HK-2 (cell line): ENCODE results near the gene OR6J1.
A peak's percentile ranks its signal among the peaks of the same experiment; 100 is the strongest.
"Not testable (repeated sequence)": the region's sequence is repeated elsewhere in the genome, so short reads cannot be mapped to it uniquely, and the experiment has no call there.

ENCODE experiments used
- DNase-seq: peaks from one replicate; pipeline ENCODE4 v3.0.0-alpha.2; 2018; ENCODE audit not compliant: unreplicated experiment

The OR6J1 gene

DNA sequence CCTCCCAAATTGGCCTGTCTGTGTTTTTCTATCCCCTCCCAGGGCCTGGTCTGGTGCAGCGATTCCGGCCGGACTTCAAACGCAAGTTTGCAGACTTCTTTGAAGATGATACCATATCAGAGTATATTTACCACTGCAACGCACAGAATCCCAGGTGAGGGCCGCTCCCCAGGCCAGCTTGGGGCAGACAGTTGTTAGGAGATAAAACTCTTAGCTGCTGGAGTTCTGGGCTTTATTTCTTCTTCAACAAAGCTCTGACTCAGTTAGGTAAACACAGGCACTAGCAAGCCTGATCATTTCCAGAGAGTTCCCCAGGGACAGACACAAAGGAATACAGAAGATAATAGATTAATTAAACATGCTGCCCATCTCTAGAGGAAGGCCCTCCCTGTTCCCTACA, 37.8 kb downstream of the OR6J1 start:
- no peak for DNase-seq

DNA sequence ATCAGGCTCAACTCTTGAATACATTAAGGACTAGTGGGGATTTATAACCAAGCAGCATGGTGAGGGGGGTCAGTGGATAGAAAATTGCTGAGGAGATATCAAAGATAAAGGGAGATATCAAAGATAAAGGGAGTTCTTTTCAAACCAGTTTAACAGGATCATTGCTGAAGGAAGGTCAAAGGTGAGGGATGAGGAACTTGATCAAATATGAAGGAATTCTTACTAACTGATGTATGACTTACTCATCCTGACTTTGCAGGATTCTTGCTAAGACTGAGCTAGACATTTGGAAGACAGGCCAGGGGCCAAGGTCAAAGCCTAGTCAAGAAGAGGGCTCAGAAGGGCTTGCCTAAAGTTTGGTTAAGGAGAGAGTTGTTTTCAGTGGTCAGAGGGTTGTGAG, 41.3 kb downstream of the OR6J1 start:
- DNase-seq, result no peak

DNA sequence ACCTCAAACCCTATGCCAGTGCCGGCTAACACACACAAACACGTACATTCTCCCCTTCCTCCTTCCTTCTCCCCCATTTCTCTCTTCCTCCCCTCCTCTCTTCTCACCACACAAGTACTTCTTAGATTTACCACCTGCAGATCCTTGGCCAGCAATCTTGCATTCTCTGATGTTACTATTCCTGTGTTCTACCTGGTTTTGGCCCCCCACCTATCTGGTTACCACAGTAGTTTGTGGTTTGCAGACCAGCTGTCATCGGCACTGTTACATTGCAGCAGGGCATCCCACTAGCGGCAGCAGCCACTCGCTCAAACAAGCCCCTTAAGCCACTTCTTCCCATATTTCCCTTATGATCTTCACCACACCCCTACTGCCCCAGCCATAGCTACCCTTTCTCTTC, 42.2 kb downstream of the OR6J1 start:
- DNase-seq, result no peak

DNA sequence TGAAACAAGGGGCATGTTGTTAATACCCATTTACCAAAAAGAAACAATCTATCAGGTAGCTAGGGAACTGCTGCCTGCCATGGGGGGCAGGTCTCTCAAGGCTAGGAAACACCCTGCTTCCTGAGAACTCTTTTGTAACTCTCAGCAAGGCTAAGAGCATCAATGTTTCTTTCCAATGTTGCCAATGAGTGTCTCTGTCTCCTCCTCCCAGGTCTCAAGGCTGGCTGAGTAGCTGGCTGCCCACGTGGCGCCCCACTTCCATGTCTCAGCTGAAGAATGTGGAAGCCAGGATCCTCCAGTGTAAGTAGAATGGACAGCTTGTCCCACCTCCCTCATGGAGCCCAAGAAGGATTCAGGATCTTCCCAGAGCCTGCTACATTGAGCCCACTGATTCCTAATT, 42.7 kb downstream of the OR6J1 start:
- DNase-seq, result no peak

DNA sequence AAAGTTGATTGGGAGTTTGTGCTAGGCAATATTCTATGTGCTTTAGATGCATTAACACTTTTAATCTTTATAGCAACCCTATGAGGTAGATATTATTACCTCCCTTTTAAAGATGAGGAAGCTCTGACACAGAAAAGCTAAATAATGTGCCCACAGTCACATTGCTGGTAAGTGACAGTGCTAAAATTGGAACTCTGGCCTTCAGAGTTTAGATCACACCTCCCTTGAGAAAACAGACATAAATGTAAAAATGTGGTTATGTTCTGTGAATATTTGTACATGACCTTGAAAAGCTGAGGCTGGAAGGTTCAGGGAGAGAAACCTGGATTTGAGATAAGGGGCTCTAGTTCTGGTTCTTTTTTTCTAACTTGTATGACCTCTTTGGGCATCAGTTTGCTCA, 44.1 kb downstream of the OR6J1 start:
- no peak for DNase-seq

DNA sequence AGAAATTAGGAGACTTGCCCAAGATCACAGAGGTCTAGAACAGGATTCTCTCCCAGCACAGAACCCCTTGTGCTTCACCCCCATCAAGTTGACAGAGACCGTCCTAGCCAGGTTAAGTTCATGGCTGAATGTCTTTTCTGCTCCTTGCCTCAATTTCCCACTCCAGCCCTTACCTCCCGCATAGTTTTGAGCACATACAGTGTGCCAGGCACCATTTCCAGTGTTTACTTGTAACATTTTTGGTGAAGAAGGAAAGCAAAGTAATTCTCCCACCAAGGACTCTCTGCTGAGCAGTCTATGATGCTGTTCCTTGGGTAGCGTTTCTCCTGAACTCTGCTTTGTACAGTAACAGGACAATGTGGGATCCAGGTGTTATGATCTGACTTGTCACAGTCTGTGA, 44.8 kb downstream of the OR6J1 start:
- no peak for DNase-seq

DNA sequence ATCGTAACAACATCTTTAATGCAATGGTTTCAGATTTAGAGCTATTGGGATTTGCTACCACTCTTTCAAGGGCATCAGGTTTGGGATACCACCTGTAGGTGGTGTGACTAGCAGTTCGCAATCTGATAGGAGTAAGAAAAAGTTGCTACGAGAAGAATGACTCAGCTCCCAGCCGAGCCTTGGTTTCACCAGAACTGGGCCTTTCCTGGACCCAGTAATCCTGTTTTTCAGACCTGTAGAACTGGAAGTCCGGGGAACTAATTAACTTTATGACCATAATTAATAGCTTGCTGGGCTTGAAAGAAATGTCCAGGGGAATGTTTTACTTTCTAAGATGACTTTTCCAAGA, 45.3 kb downstream of the OR6J1 start:
- DNase-seq, result peak; percentile 26

DNA sequence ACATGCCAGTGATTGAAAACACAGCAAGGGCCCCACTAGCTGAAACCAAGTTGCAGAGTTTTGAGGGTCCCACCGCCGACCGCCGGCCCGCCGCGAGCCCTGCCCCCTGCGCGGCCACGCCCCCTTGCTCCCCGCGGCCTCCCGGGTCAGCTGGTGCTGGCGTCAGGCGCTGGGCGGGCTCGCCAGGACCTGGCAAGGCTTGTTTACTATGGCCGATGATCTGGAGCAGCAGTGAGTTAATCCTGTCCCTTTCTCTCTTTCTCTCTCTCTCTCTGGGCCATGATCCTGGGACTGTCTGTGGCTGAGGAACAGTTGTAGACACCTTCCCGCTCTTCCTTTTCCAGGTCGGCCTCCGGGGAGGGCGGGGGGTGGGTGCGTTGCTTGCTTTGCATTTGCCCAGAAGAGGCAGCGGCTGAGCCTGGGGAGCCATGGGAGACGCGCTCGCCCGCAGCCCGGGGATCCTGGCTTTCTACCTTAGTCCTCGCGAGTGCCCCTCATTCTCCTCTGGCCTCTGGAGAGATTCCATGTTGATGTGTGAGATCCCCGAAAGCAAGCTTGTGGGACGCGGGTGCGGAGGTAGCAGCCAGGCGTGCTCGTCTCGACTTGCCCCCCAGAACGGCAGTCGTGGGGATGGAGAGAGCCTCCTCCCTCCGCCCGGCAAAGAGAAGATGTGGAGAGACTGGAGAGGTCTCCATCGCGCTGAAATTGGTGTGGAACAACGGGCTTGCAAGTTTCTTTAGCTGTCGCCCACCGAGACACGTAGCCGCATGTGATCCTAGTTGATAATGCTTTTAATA, 45.9 kb downstream of the OR6J1 start, which contains the start of gene ABHD4:
TSS of gene ABHD4 (plus strand) at position 202 of the 797 bp plus-strand sequence. CDS start at position 209, 7 bp downstream.
- DNase-seq, result peak; percentile 63

DNA sequence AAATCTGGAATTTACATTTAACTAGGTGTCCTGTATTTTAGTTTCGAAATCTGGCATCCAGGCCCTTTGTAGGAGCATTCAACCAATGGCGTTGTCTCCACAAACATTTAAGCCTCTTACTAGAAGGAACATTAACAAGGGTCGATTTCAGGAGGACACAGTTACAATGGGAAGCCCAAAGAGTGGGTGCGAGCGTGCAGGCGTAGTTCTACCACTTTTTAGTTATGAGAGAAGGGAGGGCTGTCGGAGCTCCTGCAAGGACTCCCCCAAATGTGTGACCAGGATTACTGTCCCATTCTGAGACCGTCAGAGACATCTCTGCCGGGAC, 46.4 kb downstream of the OR6J1 start:
- DNase-seq, result no peak

DNA sequence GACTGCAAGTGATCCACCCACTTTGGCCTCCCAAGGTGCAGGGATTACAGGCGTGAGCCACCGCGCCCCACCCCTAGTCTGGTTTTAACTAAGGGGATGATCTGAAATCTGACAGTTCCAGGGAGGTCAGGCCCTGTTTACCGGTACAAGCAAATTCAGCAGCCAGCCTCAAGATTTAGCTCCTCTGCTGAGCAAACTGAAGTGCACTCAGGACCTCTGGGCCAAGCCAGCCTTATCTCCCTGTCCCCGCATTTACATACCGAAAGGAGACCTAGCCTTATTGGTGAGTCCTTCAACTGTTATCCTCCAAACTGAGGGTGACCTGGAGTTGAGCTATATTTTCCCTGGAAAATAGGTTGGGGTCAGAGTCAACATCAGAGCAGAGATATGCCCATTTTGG, 46.9 kb downstream of the OR6J1 start:
- no peak for DNase-seq

DNA sequence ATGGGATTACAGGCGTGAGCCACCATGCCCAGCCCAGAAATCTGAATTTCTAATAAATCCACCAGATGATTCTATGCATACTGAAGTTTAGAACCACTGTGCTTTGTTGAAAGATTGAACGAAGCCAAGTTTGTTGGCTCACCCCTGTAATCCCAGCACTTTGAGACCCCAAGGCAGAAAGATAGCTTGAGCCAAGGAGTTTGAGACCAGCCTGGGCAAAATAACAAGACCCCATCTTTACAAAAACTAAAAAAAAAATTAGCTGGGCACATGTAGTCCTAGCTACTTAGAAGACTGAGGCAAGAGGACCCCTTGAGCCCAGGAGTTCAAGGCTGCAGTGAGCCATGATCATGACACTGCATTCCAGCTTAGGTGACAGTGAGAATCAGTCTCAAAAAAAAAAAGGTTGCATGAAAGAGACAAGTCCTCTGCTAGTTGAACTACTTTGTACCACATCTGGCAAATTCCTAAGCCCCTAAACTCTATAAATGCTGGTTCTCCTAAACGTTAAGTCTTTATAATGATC, 47.7 kb downstream of the OR6J1 start:
- no peak for DNase-seq

DNA sequence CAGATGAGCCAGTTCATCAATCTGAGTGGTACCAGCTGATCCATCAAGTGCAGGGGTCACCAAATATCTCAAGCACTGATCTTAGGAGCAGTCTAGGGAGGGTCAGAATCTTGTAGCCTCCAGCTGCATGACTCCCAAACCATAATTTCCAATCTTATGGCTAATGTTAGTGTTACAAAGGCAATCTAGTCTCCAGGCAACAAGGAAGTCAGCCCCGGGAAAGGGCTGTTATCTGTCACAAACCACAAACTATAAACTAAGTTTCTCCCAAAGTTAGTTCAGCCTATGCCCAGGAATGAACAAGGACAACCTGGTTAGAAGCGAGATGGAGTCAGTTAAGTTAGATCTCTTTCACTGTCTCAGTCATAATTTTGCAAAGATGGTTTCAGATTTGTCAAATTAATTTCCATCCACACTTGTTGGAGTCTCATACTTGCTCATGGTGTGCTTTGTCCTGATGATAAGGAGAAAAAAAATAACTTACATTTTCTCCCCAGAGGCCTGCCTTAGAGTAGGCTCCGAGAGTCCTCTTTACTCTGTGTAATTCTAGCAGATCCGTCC, 49.9 kb downstream of the OR6J1 start:
- DNase-seq, result no peak

DNA sequence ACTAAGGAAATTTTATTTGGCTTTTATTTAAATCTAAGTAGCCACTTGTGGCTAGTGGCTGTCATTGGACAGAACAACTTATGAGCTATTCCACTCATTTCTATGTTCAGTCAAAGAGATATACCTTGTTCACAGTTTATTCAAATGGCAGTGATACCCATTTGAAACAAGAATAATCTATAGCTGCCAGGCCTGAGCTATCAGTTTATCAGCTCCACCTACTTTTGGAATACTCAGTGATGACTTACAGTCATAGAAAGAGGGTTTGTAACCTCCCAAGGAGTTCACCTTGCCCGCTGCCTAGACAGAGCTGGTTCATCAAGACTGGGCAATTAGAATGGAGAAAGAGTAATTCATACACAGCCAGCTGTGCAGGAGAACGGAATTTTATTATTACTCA, 50.6 kb downstream of the OR6J1 start:
- DNase-seq, result no peak

DNA sequence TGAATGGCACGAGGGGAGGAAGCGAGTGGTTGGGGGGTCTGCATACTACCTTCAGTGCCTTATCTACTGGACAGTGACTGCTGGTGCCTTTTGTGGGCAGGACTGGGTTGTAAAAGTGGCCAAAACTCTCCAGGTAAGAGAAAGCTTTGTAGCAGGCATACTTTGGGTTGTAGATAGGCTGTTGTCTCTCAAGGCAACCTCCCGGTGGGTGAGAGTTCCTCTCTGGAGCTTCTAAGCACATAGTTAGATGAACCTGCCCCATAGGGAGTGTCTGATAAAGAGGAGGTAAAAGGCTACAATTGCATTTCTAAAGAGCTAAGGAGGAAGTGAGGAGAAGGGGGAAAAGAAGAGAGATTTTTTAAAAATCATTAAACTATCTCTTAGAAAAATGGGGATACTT, 51.0 kb downstream of the OR6J1 start:
- no peak for DNase-seq

DNA sequence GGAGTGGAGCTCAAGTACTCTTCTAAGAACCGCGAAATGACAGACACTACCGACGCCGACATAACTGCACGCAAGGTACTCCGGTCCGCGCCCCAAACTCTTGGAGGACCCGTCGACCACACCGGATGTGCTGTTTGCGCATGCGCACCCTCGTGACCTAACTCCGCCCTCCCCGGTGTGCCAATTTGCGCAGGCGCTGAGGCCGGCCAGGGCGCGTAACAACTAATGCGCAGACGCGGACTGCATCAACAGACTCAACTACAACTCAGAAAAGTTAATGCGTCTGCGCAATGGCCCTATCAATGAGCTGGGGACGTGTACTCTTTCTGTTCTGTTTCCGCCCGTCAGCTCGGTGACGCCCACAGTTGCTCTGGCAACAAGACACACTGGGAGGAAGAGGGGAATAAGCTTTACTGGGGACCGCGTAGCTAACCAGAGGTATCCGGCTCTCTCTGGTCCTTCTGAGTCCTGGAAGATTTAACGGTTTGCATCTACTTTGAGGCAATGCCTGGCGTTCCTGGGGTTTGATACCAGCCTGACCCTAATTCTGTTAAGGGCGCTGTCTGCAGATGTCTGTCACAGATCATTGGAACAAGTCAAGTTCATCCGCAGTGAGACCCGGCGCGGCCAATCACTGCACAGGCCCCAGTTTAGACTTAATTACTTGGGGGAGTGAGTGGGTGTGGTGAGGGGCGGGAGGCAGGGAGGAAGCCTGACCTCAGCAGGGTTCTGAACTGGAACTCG, 54.9 kb downstream of the OR6J1 start, which contains the start of gene DAD1:
TSS of gene DAD1 (minus strand) at position 129 of the 744 bp plus-strand sequence. CDS start at position 62, 67 bp downstream.
- DNase-seq, result peak; percentile 99

DNA sequence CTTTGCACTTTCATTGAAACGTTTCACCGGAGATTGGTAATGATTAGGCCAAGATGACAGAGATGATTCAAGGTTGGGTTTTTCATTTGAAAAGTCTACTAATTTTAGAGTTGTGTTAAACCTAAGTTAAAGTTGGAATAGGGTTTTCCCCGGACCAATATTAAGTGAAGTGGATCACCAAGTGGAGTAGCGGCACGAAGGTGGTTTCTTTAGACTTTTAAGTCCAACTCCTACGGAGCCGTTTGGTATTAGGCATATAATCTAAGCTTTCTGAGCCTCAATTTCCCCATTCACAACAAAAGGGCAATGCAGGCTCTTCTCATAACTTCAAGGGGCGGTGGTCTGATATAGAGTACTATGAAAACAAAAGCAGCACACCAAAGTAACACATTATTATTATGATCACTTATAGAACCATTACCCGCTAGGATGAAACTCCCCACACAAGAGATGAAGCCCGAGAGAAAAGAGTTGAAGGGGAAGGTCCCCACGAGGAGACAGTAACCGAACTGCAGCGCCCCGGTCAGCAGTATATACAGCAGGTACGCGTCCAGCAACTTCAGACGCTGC, 55.5 kb downstream of the OR6J1 start:
- DNase-seq, result no peak

DNA sequence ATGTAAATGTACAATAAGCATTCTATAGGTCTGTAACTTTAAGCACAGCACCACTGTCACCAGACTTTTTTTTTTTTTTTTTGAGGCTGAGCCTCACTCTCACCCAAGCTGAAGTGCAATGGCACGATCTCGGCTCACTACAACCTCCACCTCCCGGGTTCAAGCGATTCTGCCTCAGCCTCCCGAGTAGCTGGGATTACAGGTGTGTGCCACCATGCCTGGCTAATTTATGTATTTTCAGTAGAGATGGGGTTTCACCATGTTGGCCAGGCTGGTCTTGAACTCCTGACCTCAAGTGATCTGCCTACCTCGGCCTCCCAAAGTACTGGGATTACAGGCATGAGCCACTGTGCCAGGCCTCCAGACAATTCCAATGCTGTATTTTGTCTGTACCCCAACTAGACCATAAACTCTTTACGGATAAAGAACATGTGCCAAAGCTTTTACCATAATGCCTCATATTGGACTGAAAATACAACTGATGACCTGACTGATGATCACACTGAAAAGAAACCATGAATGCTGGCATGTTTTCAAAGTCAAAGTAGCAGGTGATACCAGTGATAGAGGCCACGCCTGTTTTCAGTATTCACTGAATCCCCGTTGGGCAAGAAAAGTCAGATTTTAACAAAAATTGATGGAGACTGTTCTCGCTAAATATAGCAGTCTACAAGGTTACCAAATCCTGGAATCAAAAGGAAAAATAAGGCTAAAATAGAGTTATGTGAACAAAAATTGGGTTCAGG, 56.3 kb downstream of the OR6J1 start:
- DNase-seq, result not testable (repeated sequence)

DNA sequence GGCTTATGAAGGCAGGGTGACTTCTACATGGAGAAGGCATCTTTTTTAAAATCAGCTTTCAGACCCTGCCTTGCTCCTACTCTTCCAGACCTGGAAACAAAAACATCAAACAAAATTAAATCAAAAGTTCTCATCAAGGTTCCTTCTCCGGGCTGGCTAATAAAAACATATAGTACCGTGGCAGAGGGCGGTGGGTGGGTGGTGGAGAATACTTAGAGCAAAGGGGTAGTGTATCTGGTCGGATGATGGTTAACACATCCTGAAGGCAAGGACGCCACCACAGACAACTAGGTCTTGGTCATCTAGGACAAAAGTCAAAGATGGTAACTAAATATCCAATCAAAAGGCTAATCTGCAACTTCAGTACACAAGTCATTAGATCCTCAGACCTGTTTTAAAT, 56.9 kb downstream of the OR6J1 start:
- no peak for DNase-seq

DNA sequence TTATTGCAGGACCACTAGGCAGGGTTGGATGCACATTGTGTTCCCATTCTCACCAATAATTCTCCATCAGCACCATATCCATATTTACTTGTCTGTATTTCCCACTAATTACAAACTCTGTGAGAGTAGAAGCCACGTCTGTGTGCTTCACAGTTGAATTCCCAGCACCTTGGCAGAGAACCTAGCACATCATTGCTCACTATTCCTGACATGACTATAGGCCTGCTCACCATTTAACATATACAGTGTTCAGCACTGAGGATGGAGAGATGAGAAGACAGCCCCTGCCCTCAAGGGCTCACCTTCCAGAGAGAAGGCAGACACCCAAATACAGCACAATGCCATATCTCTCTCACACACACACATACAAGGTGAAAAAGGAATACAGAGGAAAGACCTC, 60.2 kb downstream of the OR6J1 start:
- no peak for DNase-seq
